KG1 (cell line): ENCODE data around the gene OR2T29.
"Not testable (repeated sequence)": the region's sequence is repeated elsewhere in the genome, so short reads cannot be mapped to it uniquely, and the experiment has no call there.

Experiments used
- DNase-seq: peaks from one replicate; lab custom pipeline; 2025; lab: John Stamatoyannopoulos, UW

The OR2T29 gene

DNA sequence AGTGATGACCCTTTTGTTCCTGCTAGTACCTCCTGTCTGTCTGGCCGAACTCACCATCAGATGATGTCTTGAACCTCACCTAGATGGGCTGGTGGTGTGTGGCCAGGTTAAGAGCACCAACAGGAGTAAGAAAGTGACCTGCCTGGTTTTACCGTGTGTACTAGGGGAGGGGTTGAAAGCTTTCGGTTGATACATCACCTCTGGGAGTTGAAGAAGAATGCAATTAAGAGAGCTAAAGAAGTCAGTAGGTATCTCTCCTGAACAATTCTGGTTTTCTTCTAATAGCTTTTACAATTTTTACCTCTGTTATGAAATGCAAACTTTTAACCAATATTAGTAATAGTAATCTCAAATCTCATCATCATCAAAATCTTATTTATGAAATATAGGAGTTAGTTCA, at the start of gene OR2T29:
Gene OR2T29, minus strand, starts transcription at position 101 of the 400 bp plus-strand sequence. CDS start 3,281 bp downstream, outside the sequence.
- DNase-seq, result not testable (repeated sequence)

GRCh38 chr1:248611883-248612414, 49.4 kb upstream of the OR2T29 start:
- DNase-seq, result no peak

DNA sequence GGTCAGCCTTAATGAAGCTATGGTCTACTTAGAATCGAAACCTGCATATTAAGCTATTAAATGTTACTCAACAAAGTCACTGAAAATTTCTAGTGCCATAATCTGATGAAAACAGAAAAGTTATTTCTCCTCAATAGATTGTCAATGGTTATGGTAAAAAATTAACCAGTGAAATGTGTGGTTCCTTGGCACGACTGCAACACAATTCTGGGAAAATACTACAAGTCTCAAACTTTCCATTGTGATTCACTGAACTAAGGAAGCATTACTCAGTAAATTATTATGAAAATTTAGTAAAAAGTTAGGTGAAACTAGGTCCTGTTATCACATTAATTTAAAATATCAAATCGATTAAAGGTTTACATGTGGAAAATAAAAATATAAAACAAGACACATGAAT, 47.7 kb upstream of the OR2T29 start:
- no peak for DNase-seq

DNA sequence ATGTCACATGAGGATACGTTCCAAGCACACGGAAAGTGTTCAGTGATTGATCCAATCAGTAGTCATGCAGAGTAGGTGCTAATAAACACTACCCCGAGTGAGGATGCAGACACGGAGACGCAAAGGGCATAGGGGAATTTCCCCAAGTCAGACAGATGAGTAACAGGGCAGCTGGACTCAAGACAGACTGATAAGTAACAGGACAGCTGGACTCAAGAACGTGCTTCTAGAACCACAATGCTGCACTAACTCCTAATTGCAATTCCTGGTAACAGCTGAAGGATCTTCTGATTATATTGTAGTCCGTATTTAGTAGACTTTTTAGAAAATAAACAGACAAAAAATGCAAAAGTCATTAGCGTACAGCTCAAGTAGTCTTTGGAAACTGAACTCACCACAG, 36.8 kb upstream of the OR2T29 start:
- DNase-seq, result no peak

DNA sequence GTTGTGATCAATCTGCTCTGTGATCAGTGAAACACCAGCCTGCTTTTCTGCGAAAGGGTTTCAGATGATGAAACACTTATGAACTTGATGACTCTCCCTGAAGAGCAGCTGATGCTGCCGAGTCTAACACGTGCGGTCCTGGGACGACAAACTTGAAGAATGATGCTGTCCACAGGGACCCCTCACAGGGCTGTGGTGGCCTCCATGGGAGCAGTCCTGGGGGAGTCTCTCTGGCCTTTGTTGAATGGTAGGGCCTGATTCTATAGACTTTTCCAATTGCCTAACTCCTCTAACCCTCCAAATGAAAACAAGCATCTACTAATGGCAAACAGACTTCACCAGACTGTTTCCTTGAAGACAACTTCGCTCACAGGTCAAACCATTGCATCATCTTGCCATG, 35.0 kb upstream of the OR2T29 start, which contains the start of gene OR2T10:
Gene OR2T10, minus strand, starts transcription at position 112 of the 400 bp plus-strand sequence. CDS start 3,932 bp downstream, outside the sequence.
- DNase-seq, result no peak

DNA sequence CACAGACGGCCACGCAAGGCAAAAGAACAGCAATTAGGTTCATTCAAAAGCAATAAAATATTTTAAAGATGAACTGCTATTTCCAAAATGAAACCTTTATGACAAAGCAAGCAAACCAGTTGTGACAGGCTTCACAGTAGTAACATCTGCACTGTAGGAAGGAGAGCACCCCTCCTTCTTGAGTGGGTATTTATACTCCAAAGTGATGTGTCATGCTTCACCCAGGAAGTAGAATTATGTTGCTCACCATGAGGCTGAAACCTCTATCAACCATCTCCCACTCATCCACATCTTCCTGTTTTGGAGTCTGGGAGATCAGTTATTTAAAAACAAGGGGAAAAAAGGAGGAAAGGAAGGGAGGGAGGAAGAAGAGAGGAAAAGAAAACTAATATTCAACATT, 34.0 kb upstream of the OR2T29 start:
- no peak for DNase-seq

- no peak for DNase-seq
Observed at GRCh38 chr1:248593226-248593625, 30.7 kb upstream of the OR2T29 start.

DNA sequence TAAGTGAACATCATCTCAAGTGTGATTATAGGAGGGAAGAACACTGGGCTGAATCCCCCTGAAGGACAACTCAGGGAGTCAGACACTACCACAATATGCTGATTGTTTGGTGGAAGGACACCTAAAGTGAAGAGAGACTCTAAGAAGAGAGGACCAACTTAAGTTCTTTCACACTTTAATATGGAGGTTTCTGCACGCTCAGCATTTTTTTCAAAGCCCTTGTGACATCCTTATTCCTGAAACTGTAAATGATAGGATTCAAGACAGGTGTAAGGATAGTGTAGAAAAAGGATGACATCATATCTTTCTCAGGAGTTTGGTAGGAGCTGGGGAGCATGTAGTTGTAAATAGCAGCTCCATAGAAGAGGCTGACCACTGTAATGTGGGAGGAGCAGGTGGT, 30.1 kb upstream of the OR2T29 start:
- no peak for DNase-seq

DNA sequence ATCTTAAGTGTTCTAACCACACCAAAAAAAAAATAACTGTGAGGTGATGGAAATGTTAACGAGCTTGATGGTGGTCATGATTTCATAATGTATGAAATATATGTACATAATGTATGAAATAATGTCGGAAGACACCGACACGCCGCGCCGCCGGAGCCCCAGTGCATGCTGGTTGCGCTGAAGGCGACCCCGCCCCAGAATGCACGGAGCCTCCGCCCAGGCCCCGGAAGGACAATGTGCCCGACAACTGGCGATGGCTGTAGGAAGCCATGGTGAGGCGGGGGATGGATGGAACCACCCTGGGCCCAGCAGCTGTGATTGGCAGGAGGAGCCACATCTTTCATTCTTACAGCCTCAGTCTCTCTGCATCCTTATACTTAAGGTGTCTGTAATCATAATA, 27.5 kb upstream of the OR2T29 start:
- DNase-seq, result no peak

GRCh38 chr1:248589334-248589733, 26.8 kb upstream of the OR2T29 start:
- no peak for DNase-seq

DNA sequence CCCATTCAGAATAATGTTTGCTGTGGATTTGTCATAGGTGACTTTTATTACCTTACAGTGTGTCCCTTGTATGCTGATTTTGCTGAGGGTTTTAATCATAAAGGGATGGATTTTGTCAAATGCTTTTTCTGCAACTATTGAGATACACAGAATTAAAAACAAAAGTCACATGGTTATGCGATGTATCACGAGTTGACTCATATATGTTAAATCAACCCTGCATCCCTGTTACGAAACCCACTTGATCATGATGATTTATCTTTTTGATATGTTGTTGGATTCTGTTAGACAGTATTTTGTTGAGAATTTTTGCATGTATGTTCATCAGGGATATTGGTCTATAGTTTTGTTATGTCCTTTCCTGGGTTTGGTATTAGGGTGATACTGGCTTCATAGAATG, 22.7 kb upstream of the OR2T29 start:
- no peak for DNase-seq

DNA sequence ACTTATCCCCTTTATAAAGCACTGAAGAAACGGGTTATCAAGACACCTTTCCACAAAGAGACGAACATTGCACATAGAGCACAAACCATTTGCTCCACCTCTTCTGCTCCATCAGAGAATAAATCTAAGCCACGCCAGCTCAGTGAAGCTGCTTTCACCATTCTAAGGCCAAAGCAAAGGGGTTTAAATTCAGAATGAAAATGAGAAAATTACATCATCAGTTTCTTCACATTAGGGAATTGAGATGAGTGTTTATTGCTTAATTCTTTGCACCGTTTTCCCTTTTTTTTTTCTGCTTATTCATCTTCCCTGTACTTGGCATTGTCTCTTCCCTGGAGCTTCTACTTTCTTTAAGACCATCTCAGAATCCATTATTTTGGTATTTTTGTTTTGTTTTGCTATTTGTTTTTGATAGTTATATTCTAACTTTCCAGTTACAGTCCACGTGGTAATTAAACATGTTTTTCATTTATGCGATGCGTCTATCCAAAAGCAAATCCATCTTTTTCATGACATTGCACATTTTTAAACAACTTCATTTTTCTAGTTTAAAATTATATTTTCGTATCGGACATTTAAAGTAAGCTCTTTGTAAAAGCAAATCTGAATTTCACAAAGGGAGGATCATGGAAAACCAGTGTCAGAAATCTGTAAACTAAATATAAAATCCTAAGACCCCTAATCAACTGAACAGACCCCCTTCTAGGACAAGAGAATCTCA, 13.8 kb upstream of the OR2T29 start:
- DNase-seq, result no peak

DNA sequence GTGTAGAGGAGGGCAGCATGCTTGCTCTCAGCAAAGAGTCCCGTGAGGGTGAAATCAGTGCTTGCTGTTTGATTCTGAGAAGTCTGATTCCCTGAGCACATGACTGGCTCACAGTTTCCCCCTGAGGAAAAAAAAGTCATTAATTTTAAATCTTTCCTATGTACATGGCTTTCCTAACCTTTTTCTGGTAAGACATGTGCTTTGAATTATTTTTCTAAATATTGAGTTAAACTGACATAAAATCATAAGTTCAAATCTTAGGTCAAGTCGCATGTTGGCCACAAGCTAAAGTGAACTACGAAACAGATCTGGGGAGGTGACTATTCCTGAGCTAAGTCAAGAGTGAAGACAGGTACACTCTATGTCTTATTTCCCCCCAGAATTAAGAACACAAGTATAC, 12.1 kb upstream of the OR2T29 start, which contains the start of gene OR2T34:
Gene OR2T34, minus strand, starts transcription at position 101 of the 400 bp plus-strand sequence. Its CDS starts 0 bp downstream, at position 101.
- DNase-seq, result not testable (repeated sequence)

DNA sequence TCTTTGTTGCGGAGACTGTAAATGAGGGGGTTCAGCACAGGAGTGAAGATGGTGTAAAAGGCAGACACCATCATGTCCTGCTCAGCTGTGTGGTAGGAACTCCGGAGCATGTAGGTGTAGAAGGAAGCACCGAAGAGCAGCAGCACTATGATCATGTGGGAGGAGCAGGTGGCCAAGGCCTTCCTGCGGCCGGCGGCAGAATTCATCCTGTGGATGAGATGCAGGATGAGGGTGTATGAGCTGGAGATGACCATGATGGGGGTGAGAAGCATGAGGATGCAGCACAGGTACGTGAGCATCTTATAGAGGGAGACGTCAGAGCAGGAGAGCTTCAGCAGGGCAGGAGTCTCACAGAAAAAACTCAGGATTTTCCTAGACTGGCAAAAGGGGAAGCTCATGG, 11.3 kb upstream of the OR2T29 start:
- not testable (repeated sequence) for DNase-seq

DNA sequence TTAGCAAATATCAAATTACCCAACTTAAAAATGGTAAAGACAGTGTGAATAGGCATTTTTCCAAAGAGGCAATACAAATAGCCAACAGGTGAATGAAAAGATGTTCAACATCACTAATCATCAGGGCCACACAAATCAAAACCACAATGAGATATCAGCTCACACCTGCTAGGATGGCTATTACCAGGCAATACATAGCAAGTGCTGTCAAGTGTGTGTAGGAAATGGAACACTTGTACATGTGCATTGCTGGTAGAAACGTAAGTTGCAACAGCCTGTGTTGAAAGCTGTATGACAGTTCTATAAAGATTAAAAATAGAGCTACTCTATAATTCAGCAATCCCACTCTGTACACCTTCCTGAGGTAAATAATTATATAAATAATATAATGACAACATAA, 9.5 kb upstream of the OR2T29 start:
- not testable (repeated sequence) for DNase-seq

DNA sequence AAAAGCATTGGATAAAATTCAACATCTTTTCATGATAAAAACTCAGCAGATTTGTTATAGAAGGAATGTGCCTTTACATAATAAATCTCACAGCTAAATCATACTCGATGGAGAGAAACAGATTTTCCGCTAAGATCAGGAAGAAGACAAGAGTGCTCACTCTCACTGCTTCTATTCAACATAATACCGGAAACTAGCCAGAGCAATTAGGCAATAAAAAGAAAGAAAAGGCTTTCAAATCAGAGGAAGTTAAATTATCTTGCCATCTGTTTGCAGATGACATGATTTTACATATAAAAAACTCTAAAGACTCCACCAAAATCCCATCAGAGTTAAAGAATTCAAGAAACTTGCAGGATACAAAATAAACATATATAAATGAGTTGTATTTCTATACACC, 8.2 kb upstream of the OR2T29 start:
- not testable (repeated sequence) for DNase-seq

DNA sequence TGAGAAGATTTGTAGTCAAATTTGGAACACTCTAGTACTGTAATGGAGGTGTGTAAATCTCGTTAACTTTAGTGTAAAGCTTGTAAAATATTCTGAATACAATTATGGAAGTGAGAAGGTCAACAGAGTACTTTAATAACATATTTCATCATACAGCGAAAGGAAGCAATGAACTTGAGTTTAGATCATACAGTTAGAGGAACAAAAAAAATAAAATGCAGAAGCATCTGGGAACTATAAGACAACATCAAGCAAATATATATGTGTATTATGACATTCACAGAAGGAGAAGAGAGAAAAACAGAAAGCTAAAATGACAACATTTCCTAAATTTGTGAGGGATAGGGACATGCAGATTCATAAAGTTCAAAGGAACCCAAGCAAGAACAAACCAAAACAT, 6.5 kb upstream of the OR2T29 start:
- DNase-seq, result not testable (repeated sequence)

GRCh38 chr1:248565530-248566373, 3.2 kb upstream of the OR2T29 start:
- not testable (repeated sequence) for DNase-seq

DNA sequence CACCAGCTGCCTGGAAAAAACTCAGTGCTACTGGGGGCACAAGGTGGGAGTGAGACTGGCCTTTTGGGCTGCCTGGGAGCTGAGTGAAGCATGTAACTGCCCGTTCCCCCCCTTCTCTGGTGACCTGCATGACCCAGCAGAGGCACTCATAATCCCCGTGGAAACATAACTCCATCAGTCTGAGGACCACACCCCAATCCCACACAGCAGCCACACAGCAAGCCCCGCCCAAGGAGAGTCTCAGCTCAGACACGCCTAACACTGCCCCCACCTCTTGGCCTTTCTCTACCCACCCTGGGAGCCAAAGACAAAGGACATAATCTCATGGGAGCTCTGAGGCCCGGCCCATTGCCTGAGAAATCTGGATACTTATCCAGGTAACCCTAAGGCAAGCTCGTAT, 11.5 kb downstream of the OR2T29 start:
- not testable (repeated sequence) for DNase-seq

- not testable (repeated sequence) for DNase-seq
Observed at GRCh38 chr1:248547383-248547782, 15.2 kb downstream of the OR2T29 start.

- not testable (repeated sequence) for DNase-seq
Observed at GRCh38 chr1:248537449-248537848, 25.1 kb downstream of the OR2T29 start.

- DNase-seq, result no peak
Observed at GRCh38 chr1:248521856-248522255, 40.7 kb downstream of the OR2T29 start.

GRCh38 chr1:248510217-248510616, 52.4 kb downstream of the OR2T29 start:
- DNase-seq, result not testable (repeated sequence)
